Superior temporal gyrus (tissue), 1 donor: ENCODE measurements around the gene SPRY4.
"Not testable (repeated sequence)": the region's sequence is repeated elsewhere in the genome, so short reads cannot be mapped to it uniquely, and the experiment has no call there.

Source experiments
- DNase-seq: peaks from one replicate; pipeline ENCODE4 v3.0.0-alpha.2; 2016; ENCODE audit errors: extremely low spot score

SPRY4 gene

GRCh38 chr5:142334538-142334937 lies 9.7 kb upstream of the SPRY4 start:
- DNase-seq, result no peak

- not testable (repeated sequence) for DNase-seq
These were observed 8.9 kb upstream of the SPRY4 start for GRCh38 chr5:142333749-142334148.

- DNase-seq, result no peak
These were observed 5.6 kb upstream of the SPRY4 start for GRCh38 chr5:142330444-142330843.

DNA sequence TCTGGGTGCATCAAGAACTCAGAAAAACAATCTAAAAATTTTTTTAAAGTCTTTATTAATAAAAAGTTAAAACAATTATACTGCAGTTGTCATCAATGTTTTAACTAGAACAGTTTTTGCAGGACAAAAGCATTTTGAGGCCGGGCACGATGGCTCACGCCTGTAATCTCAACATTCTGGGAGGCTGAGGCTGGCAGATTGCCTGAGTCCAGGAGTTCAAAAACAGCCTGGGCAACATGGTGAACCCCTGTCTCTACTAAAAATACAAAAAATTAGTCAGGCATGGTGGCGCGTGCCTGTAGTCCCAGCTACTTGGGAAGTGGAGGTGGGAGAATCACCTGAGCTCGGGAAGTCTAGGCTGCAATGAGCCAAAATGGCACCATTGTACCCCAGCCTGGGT lies 5.2 kb upstream of the SPRY4 start:
- DNase-seq, result no peak

DNA sequence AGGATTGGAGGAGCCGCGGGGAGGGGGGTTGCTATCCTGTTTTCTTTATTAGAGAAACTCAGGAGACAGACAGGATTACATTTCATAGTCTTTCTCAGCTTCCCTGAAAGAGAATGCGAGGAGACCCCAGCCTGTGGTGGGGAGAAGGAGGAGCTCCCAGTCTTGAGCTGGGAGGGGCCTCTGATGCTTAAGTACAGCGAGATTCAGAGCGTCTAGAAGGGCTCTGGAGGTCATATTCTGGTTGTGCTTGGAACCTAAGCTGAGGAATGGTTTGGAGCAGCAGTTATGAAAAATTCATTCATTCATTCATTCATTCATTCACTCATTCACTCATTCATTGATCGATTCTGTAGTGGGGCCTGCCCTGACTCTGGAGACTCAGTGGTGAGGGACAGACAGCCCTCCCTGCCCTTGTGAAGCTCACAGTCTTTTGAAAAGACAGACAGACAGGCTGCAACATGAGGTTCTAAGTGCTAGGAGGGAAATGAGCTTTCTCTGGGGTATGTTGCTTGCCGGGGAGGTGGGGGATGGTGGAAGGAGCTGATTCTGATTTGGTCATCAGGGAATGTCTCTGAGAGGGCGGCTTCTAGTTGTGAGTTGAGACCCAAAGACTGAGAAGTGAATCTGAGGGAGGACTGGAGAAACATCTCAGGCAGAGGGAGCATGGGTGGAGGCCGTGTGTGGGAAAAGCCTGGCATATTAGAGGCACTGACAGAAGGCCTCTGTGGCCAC lies 2.5 kb upstream of the SPRY4 start:
- DNase-seq, result no peak

GRCh38 chr5:142326480-142326938 lies 1.7 kb upstream of the SPRY4 start:
- DNase-seq, result no peak

- DNase-seq, result no peak
These were observed 1.1 kb upstream of the SPRY4 start for GRCh38 chr5:142325725-142326479.

DNA sequence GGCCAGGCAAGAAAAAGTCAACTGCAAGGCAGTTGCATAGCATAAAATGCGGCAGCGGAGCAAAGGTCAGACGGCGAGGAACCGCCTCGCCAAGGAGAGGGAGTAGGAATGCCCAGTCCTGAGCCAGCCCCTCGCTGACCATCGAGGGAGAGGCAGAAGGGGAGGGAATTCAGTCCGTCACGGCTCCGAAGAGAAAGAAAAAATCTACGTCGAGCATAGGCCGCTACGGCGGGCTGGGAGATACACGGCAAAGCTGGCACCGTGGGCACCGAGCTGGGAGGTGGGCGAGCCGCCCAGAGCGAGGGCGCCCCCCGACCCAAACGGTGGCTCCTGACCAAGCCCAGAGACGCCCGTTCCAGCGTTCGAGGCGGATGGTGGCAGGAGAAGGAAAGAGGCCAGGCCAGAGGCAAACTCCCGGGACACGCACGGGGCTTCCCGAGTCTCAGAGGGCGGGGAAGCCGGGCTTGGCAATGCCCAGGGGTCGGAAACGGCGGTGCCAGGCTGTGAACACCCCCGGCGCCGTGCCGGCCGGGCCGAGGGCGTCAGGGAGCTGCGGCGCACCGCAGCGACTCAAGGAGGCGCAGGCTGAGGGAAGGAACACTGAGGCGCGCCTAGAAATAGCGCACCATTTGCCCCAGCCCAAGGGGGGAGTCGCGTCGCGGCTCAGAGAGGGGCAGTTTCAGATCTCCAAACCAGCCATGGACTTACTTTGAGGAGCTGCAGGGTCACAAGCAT lies 518 bp downstream of the SPRY4 start:
- DNase-seq, result no peak

DNA sequence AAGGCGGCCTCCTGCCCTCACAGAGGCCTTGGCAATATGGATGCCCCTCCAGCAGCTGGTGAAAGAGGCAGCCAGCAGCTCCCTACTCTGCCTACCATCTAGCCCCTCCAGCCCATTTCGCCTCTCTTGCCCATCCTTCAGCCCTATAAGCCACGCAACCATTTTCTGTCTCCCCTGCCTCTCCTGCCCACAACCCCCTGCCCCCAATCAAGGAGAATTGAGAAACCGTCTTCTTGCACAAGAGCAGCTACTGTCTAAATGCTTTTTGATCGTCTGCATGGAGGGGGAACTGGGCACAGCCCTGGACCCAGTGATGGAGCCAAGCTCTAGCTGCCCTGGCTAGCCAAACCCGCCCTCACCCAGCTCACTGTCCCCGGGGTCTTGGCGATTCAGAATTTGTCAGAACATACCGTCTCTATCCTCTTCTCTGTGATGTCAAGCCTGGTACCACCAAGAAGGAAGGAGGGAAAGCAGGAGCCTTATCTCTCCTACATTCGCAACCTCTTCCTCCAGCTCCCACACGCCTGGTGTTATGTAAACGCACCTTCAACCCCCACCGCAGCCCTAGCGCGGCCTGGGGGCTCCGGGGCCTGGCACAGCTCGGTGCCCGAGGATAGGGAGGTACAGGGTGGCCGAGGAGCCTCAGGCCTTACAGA lies 1.2 kb downstream of the SPRY4 start:
- DNase-seq, result no peak

- no peak for DNase-seq
These were observed 1.9 kb downstream of the SPRY4 start for GRCh38 chr5:142322747-142323479.

- no peak for DNase-seq
These were observed 2.4 kb downstream of the SPRY4 start for GRCh38 chr5:142322403-142322746.

DNA sequence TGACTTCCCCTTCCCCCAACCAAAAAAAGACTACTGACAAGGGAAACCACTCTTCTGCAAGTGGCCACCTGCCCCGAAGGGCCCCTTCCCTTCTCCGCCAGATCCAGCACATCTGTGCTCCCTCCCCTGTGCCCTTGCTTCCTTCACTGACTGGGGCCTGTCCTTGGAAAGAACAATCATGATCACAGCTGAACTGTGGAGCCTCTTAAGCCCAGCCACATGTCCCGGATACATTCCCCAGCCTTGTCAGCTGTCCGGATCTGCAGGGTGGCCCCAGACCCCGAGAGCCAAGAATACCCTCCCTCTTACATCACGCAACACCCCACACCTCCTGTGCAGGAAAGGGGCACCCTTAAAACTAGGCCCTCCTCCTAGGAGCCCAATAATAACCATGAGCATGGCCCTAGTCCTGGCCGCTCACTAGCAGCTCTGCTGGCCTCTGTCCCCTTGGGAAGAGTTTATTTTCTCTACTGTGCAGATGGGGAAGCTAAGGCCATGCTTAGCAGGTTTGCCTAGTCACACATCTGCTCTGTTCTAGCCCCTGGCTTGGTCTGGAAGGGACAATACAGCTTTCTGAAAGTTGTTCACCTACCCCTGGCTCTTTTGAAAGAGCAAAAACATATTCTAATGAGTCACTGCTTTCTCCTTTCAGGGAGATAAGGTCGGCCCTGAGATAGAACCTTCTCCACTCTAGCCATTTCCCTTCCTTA lies 3.8 kb downstream of the SPRY4 start:
- DNase-seq, result no peak

GRCh38 chr5:142320430-142320738 lies 4.4 kb downstream of the SPRY4 start:
- DNase-seq, result no peak

DNA sequence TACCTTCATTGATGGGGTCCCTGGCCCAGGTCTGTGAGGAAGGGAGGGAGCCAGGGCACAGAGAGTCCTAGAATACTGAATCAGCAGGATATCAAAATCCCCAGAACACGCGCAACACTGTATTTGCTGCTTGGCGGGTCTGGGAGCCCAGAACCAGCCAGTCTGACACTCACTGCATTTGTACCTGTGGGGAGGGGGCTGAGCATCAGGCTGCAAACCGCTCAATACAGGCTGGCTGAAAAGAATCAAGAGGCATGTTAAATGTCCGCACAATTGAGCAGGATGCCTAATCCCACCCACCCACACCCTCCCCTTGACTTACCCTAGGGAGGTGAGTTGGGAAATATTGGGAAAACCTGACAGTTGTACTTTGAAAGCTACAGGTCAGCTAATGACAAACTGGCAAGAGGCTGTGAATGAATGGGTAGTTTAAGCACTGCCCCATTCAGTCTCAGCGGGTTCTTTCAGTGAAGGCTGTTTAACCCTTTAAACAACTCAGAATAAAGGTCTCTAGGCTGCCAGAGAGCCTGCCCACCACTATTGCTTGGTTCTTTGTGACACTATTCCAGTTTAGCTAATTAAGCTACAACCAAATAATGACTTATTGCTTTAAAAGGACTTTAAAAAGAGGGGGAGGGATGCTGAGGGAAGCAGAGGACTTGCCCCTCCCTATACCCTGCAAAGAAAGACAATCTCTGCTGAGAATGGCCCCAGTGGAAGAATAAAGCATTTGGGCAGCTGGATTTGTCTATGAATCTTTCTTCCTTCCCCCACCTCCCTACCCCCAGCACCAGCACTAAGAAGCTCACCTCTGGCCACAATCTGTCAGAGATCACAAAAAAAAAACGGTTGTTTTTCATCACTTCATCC lies 5.0 kb downstream of the SPRY4 start:
- no peak for DNase-seq

GRCh38 chr5:142319105-142319504 lies 5.7 kb downstream of the SPRY4 start:
- no peak for DNase-seq

GRCh38 chr5:142317753-142318152 lies 7.1 kb downstream of the SPRY4 start:
- no peak for DNase-seq

- DNase-seq, result no peak
These were observed 7.6 kb downstream of the SPRY4 start for GRCh38 chr5:142317173-142317572.

GRCh38 chr5:142316681-142317080 lies 8.1 kb downstream of the SPRY4 start:
- DNase-seq, result no peak

- DNase-seq, result no peak
These were observed 8.8 kb downstream of the SPRY4 start for GRCh38 chr5:142316051-142316450.
